ENCODE measurements around the gene LRP5. TPM values are rescaled to one million over a fixed set of nuclear protein-coding genes. Genes with fewer than 3 reads are reported as not detected.

The LRP5 gene
- total RNA-seq, 1 donor from 2014 or later = 162 TPM

DNA sequence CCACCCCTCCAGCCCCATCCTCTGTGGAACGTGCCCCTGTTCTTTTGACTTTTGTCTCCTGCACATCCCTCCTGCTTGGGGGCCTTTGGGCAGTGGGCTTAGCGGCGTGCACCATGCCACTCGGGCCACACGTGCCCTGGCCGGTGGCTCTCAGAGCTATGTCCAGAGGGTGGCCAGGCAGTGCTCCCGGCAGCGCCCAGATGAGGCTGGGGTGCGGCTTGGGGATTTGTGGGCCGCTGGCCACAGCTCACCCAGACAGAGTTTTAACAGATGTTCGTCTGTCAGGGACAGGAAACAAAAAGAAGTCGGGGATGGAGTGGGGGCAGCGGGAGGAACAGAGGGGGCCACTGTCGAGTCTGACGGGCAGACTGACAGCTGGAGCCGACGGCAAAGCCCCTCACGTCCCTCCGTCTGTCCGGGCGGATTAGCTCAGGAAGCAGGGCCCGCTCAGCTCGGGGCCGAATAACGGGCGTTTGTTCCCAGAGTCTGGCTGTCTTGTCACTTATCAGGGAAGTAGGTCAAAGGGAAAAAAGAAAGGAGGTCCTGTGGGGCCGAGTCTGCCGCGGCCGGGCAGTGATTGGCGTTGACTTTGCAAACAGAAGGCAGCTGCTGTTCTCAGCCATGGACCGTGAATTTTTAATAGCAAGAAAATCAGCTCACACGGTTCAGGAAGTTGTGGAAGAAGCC lies 61.6 kb downstream of the LRP5 start:
- H3K9me3 Mint-ChIP-seq (ENCODE audit: unreplicated experiment) = no peaks in the 10 kb centered on the region
- peak overlapping the region; percentile 63 for H3K4me3 Mint-ChIP-seq (ENCODE audit: unreplicated experiment)
- DNase-seq (ENCODE audit: extremely low spot score, unreplicated experiment) = no peak
- TF ChIP-seq, protein P1, sequence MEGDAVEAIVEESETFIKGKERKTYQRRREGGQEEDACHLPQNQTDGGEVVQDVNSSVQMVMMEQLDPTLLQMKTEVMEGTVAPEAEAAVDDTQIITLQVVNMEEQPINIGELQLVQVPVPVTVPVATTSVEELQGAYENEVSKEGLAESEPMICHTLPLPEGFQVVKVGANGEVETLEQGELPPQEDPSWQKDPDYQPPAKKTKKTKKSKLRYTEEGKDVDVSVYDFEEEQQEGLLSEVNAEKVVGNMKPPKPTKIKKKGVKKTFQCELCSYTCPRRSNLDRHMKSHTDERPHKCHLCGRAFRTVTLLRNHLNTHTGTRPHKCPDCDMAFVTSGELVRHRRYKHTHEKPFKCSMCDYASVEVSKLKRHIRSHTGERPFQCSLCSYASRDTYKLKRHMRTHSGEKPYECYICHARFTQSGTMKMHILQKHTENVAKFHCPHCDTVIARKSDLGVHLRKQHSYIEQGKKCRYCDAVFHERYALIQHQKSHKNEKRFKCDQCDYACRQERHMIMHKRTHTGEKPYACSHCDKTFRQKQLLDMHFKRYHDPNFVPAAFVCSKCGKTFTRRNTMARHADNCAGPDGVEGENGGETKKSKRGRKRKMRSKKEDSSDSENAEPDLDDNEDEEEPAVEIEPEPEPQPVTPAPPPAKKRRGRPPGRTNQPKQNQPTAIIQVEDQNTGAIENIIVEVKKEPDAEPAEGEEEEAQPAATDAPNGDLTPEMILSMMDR (IDR thresholded peaks at IDR 0.05) = no peak
- H3K27ac Mint-ChIP-seq (ENCODE audit: unreplicated experiment) = peak overlapping the region; percentile 99
- no peaks in the 10 kb centered on the region for H3K27me3 Mint-ChIP-seq (ENCODE audit: unreplicated experiment)
- peaks cover 23% of the 10 kb centered on the region for H3K36me3 Mint-ChIP-seq (ENCODE audit: unreplicated experiment)
- peaks cover 83% of the 10 kb centered on the region for H3K4me1 Mint-ChIP-seq (ENCODE audit: unreplicated experiment)

DNA sequence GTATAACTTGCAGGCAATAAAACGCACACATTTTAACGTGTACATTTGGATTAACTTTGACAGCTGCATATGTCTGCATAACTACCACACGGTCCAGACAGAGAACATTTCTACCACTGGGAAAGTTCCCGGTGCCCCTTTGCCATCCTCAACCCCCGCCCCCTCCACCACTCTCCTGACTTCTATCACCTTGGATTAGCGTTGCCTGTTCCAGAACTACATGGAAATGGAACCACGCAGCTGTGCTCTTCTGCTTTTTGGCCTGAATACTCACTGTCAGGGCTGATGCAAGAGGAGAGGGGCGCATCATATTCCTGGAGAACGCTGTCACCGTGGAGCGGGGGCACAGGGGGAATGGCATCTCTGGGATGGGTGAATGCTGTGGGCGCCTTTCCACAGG lies 62.1 kb downstream of the LRP5 start:
- peaks cover 19% of the 10 kb centered on the region for H3K36me3 Mint-ChIP-seq (ENCODE audit: unreplicated experiment)
- TF ChIP-seq, protein P1 (IDR thresholded peaks at IDR 0.05) = no peak
- no peaks in the 10 kb centered on the region for H3K27me3 Mint-ChIP-seq (ENCODE audit: unreplicated experiment)
- H3K4me3 Mint-ChIP-seq (ENCODE audit: unreplicated experiment) = peak overlapping the region; percentile 63
- no peak for DNase-seq (ENCODE audit: extremely low spot score, unreplicated experiment)
- peak overlapping the region; percentile 99 for H3K27ac Mint-ChIP-seq (ENCODE audit: unreplicated experiment)
- peaks cover 83% of the 10 kb centered on the region for H3K4me1 Mint-ChIP-seq (ENCODE audit: unreplicated experiment)
- no peaks in the 10 kb centered on the region for H3K9me3 Mint-ChIP-seq (ENCODE audit: unreplicated experiment)

DNA sequence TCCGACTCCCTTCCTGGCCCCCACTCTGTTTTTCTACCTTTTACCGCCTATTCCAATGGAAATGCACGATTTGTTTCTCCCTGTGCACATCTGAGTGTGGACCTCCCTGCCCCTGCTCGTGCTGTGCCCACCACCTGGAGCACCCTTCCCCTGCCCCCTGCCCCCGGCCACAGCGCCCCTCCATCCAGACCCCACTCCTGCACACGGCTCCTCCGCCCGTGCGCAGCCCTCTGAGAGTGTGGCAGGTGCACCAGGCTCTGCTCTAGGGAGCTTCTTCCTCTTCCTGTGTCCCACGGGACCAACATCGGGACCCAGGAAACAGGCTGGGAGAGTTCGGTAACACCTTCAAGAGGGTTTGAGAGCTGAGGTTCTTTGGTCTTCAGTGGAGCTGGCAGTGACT lies 62.9 kb downstream of the LRP5 start:
- peaks cover 19% of the 10 kb centered on the region for H3K36me3 Mint-ChIP-seq (ENCODE audit: unreplicated experiment)
- TF ChIP-seq, protein P1 (IDR thresholded peaks at IDR 0.05) = no peak
- peaks cover 83% of the 10 kb centered on the region for H3K4me1 Mint-ChIP-seq (ENCODE audit: unreplicated experiment)
- no peak for DNase-seq (ENCODE audit: extremely low spot score, unreplicated experiment)
- no peaks in the 10 kb centered on the region for H3K27me3 Mint-ChIP-seq (ENCODE audit: unreplicated experiment)
- H3K27ac Mint-ChIP-seq (ENCODE audit: unreplicated experiment) = peak overlapping the region; percentile 99
- H3K9me3 Mint-ChIP-seq (ENCODE audit: unreplicated experiment) = no peaks in the 10 kb centered on the region
- H3K4me3 Mint-ChIP-seq (ENCODE audit: unreplicated experiment) = peak overlapping the region; percentile 48

DNA sequence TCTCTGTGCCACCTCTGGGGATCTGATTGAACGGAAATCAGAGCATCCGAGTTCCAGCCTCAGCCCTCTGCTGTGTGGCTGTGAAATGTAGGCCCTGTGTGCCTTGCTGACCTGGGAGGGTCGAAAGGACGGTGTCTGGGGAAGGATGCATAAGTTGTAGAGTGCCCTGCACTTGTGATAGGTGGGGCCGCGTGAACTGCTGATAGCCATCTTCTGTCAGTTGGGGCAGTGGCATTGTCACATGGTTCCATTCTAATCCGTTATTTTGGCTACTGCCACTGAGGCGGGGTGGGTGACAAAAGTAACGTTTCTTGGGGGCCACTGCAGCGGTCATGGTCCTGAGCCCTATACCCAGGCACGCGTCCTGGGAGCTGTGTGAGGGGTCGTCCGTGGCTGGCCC lies 63.4 kb downstream of the LRP5 start:
- Mint-ChIP-seq H3K4me1 (ENCODE audit: unreplicated experiment) (peaks cover 83% of the 10 kb centered on the region), H3K9me3 (ENCODE audit: unreplicated experiment) (no peaks in the 10 kb centered on the region), H3K27me3 (ENCODE audit: unreplicated experiment) (no peaks in the 10 kb centered on the region), H3K27ac (ENCODE audit: unreplicated experiment) (peak overlapping the region; percentile 99), H3K4me3 (ENCODE audit: unreplicated experiment) (no peak overlapping the region), H3K36me3 (ENCODE audit: unreplicated experiment) (peaks cover 19% of the 10 kb centered on the region)
- no peak for DNase-seq (ENCODE audit: extremely low spot score, unreplicated experiment)
- TF ChIP-seq, protein P1 (IDR thresholded peaks at IDR 0.05) = no peak

DNA sequence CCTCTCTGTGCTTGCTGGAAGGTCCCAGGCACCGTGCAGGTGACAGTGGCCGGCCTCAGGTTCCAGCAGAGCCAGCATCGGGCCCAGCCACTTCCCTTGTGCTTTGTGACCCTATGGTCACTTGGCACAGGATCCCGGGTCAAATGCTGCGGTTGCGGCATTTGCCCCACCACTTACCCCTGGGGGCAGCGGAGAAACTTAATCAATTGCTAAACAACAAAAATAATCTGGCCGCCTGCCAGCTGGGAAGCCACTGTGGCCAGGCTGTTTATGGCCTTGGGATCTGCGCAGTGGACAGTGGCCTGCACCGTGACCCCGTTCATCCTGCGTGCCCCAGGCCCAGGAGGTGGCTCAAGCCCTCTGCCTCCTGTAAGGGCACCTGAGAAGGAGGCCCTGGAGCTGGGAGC lies 65.0 kb downstream of the LRP5 start:
- H3K4me3 Mint-ChIP-seq (ENCODE audit: unreplicated experiment) = no peak overlapping the region
- peaks cover 83% of the 10 kb centered on the region for H3K4me1 Mint-ChIP-seq (ENCODE audit: unreplicated experiment)
- no peaks in the 10 kb centered on the region for H3K9me3 Mint-ChIP-seq (ENCODE audit: unreplicated experiment)
- H3K36me3 Mint-ChIP-seq (ENCODE audit: unreplicated experiment) = peaks cover 10% of the 10 kb centered on the region
- H3K27me3 Mint-ChIP-seq (ENCODE audit: unreplicated experiment) = no peaks in the 10 kb centered on the region
- TF ChIP-seq, protein P1 (IDR thresholded peaks at IDR 0.05) = no peak
- DNase-seq (ENCODE audit: extremely low spot score, unreplicated experiment) = no peak
- H3K27ac Mint-ChIP-seq (ENCODE audit: unreplicated experiment) = peak overlapping the region; percentile 44

Measured in osteocyte (in vitro differentiated cells).